ENCODE measurements around the gene GREM1. TPM values are rescaled to one million over a fixed set of nuclear protein-coding genes. Genes with fewer than 3 reads are reported as not detected.

The GREM1 gene
- total and polyA plus RNA-seq, 3 donors from 2014 or later, result 1.4 to 1.8 (median 1.6) TPM

DNA sequence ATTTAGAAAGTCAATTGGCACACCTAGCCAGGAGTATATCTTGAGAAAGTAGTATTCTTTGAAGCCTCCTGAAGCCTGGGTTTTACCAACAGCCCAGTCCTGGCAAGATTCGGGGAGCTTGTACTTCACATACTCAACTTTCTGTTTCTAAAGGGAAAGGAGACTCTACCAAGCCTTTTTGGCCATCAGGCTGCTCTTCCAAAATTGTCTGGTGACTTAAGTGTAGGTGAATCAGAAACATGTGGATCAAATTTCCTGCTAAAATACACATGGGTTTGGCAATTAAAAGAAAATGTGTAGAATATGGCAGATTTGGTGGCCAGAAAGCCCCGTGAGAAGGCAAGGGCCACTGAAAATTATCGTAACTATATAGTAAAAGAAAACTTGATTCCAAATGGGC lies 15.9 kb upstream of the GREM1 start:
- DNase-seq, result no peak
- Histone ChIP-seq H3K27ac (no peak overlapping the region), H3K9me3 (no peaks in the 10 kb centered on the region), H3K27me3 (no peaks in the 10 kb centered on the region), H3K4me3 (no peak overlapping the region), H3K4me1 (no peaks in the 10 kb centered on the region), H3K36me3 (ENCODE audit: low read depth, missing control alignments) (no peaks in the 10 kb centered on the region)
- 61 to 63% methylated on average over 3 of the region's 3 CpGs for WGBS, 2 donors
- intact Hi-C loops (cut with DNase I; ENCODE audit: low total_unique reads), result no loop called here
- TF ChIP-seq POLR2A (IDR thresholded peaks at IDR 0.05), result no peak

DNA sequence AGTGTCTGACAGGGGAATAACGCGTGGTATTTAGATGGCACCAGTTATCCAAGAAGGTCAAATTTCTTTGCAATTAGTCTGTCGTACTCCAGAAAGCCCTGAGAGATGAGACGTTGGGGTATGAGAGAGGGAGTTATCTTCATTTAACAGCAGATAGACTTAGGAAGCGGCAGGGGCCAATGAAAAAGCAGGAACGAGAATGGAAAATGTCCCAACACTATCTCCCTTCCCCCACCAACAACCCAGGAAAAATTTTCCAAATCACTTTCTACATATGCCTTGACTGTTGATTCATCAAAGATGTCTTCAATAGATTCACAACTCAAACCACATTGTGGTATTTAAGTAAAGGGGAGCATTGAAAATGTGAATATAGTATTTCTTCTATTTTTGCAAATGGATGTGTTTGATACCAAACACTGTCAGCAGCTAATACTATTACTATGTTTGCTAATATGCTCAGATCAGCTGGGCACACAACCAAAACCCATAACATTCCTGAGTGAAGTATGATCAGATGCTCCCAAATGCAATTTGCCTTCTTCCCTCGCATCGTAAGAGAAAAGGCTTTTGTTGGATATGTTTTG lies 13.3 kb upstream of the GREM1 start:
- intact Hi-C loops (cut with DNase I; ENCODE audit: low total_unique reads), result no loop called here
- Histone ChIP-seq H3K27ac (no peak overlapping the region), H3K36me3 (ENCODE audit: low read depth, missing control alignments) (no peaks in the 10 kb centered on the region), H3K4me1 (no peaks in the 10 kb centered on the region), H3K9me3 (no peaks in the 10 kb centered on the region), H3K4me3 (no peak overlapping the region), H3K27me3 (no peaks in the 10 kb centered on the region)
- WGBS, 2 donors, result 44 to 54% methylated on average over 8 of the region's 8 CpGs
- TF ChIP-seq, protein P1, sequence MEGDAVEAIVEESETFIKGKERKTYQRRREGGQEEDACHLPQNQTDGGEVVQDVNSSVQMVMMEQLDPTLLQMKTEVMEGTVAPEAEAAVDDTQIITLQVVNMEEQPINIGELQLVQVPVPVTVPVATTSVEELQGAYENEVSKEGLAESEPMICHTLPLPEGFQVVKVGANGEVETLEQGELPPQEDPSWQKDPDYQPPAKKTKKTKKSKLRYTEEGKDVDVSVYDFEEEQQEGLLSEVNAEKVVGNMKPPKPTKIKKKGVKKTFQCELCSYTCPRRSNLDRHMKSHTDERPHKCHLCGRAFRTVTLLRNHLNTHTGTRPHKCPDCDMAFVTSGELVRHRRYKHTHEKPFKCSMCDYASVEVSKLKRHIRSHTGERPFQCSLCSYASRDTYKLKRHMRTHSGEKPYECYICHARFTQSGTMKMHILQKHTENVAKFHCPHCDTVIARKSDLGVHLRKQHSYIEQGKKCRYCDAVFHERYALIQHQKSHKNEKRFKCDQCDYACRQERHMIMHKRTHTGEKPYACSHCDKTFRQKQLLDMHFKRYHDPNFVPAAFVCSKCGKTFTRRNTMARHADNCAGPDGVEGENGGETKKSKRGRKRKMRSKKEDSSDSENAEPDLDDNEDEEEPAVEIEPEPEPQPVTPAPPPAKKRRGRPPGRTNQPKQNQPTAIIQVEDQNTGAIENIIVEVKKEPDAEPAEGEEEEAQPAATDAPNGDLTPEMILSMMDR (IDR thresholded peaks at IDR 0.05), result no peak
- no peak for TF ChIP-seq POLR2A (IDR thresholded peaks at IDR 0.05)
- DNase-seq, result no peak

- 80 to 88% methylated on average over 2 of the region's 2 CpGs for WGBS, 2 donors
- Histone ChIP-seq H3K27ac (no peak overlapping the region), H3K4me1 (no peaks in the 10 kb centered on the region), H3K4me3 (no peak overlapping the region), H3K27me3 (no peaks in the 10 kb centered on the region), H3K36me3 (ENCODE audit: low read depth, missing control alignments) (no peaks in the 10 kb centered on the region), H3K9me3 (no peaks in the 10 kb centered on the region)
- DNase-seq, result no peak
- TF ChIP-seq, protein P1 (IDR thresholded peaks at IDR 0.05), result no peak
- TF ChIP-seq POLR2A (IDR thresholded peaks at IDR 0.05), result no peak
- intact Hi-C loops (cut with DNase I; ENCODE audit: low total_unique reads), result no loop called here
Observed at GRCh38 chr15:32705446-32705845, 12.4 kb upstream of the GREM1 start.

DNA sequence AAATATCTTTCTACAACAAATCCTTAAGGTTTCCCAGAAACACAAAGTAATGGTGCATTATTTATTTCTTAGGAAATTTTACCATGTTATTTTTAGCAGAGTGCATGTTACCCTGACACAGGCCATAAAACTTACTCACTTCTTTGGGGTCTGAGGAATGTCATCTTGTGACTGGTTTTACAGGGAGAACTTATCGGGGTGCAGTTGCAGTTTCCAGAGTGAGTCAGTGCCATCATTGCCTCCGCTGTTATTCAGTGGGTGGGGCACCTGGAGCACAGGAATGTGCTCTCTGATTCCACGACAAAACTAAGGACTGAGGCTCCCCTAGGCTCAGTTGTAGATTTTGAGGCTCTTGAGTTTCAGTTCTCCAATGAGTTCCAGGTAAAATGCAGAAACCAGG lies 11.1 kb upstream of the GREM1 start:
- Histone ChIP-seq H3K27ac (no peak overlapping the region), H3K4me3 (no peak overlapping the region), H3K27me3 (no peaks in the 10 kb centered on the region), H3K9me3 (no peaks in the 10 kb centered on the region), H3K4me1 (no peaks in the 10 kb centered on the region), H3K36me3 (ENCODE audit: low read depth, missing control alignments) (no peaks in the 10 kb centered on the region)
- DNase-seq, result no peak
- no peak for TF ChIP-seq POLR2A (IDR thresholded peaks at IDR 0.05)
- TF ChIP-seq, protein P1 (IDR thresholded peaks at IDR 0.05), result no peak
- intact Hi-C loops (cut with DNase I; ENCODE audit: low total_unique reads), result no loop called here
- 74 to 75% methylated on average over 3 of the region's 3 CpGs for WGBS, 2 donors

DNA sequence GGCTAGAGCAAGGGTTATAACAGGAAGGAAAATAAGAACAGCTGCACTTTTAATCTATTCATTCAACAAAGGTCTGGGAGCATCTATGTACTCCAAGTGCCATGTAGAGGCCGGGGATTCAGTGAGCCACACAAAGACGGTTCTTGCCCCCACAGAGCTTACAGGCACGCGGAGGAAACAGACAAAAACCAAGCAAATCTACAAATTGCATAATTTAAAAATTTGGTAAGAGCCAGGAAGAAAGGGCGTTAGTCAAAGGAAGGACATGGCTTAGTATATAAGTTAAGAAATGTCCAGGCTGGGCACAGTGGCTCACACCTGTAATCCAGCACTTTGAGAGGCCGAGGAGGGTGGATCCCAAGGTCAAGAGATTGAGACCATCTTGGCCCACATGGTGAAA lies 10.4 kb upstream of the GREM1 start:
- WGBS, 2 donors, result 66 to 70% methylated on average over 6 of the region's 6 CpGs
- intact Hi-C loops (cut with DNase I; ENCODE audit: low total_unique reads), result no loop called here

More for the DNA sequence above, 10.4 kb upstream of the GREM1 start:
- Histone ChIP-seq H3K4me1 (no peaks in the 10 kb centered on the region), H3K9me3 (no peaks in the 10 kb centered on the region), H3K27me3 (no peaks in the 10 kb centered on the region), H3K36me3 (ENCODE audit: low read depth, missing control alignments) (no peaks in the 10 kb centered on the region), H3K4me3 (no peak overlapping the region), H3K27ac (no peak overlapping the region)
- no peak for DNase-seq
- TF ChIP-seq, protein P1 (IDR thresholded peaks at IDR 0.05), result no peak
- no peak for TF ChIP-seq POLR2A (IDR thresholded peaks at IDR 0.05)
